Inferior parietal cortex (tissue), 1 donor: ENCODE measurements around the gene RNASE4.

Experiments used
- DNase-seq: peaks from one replicate; pipeline ENCODE4 v3.0.0-alpha.2; 2016; ENCODE audit errors: extremely low spot score

RNASE4 gene

GRCh38 chr14:20675669-20676068 lies 8.7 kb upstream of the RNASE4 start:
- no peak for DNase-seq

- no peak for DNase-seq
These were observed 8.3 kb upstream of the RNASE4 start for GRCh38 chr14:20676072-20676471.

DNA sequence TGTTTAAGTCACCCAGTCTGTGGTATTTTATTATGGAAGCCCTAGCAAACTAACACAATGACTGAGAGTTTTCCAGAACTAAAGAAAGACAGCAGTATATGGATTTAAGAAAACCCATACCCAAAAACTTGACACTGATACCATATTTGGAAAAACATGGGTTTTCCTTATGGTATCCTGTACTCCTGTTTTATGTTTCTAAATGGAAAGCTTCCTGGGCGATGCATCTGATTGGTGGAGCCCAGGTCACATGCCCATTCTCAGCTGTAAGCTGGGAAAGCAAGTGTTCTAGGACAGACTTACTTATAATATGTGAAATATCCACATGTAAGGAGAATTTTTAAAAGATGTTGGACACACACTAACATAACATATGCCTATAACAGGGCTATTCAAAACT lies 4.5 kb upstream of the RNASE4 start:
- DNase-seq: peak; percentile 54

- no peak for DNase-seq
These were observed 4.0 kb upstream of the RNASE4 start for GRCh38 chr14:20680363-20680762.

GRCh38 chr14:20680843-20681347 lies 3.5 kb upstream of the RNASE4 start:
- no peak for DNase-seq

- peak; percentile 94 for DNase-seq
These were observed 2.8 kb upstream of the RNASE4 start for GRCh38 chr14:20681348-20682126.

DNA sequence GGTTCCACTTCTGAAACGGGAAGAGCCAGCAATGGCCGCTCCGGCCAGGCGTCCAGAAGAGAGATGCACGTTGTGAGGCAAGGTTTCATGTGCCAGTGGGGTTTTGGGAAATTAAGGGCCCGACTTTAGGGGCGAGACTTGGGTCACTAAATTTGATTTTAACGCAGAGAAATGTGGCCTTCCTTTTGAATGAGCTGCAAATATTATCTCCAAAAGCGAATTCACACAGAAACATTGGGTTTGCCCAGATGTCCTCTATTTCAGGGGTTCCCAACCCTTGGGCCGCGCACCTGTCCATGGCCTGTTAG lies 2.3 kb upstream of the RNASE4 start:
- no peak for DNase-seq

DNA sequence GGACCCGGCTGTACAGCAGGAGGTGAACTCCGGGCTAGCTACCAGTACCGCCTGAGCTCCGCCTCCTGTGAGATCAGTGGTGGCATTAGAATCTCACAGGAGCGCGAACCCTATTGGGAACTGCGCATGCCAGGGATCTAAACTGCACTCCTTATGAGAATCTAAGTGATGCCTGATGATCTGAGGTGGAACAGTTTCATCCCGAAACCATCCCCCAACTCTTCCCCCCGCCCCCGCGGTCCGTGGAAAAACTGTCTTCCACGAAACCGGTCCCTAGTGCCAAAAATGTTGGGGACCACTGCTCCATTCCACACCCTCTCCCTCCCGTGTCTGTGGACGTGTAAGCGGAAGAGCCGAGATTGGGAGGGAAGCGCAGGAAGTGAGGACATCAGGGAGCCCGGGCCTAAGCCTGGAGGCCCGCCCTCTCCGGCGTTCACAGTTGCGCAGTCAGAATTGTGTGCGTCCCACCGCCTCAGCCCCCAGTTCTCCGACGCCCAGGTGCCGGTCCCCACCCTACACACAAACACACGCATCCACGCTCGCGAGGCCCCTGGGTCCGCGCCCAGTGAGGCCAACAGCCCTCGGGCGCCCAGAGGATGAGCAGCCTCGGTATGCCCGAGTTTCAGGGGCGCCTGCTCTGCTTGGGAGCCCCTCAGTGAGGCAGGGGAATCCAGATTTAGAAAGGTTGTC lies 1.8 kb upstream of the RNASE4 start:
- DNase-seq: peak; percentile 95

DNA sequence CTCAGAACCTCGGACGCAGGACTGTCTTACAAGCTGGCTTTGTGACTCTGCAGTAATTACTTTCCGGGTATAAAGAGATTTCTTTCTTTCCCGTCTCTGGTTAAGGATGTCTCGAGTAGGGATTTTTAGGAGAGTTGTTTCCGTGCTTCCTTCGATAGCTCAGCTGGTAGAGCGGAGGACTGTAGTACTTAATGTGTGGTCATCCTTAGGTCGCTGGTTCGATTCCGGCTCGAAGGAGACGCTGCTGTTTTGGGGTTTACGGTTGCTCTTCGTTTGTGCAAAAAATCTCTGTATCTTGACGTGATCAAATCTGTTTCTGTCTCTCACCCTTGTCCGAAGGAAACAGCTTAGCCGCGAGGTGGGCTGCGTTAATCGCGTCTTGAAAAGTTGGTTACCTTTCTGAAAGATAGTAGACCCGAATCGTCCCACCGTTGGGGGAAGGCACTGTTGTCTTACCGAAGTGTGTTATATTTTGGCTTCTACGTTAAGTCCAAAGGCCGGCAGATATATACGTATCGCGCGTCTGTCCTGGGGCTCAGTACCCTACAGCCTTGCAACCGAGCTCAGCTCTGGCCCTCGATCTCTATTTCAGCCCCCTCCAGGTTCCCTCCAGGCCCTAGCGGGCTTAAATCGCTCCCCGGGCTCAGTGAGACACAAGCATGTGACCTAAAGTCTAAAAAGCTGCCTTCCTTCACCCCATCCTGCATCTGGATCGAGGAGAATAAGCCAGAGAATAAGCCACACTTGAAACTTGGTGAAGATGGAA lies 1.1 kb upstream of the RNASE4 start:
- DNase-seq: peak; percentile 95

DNA sequence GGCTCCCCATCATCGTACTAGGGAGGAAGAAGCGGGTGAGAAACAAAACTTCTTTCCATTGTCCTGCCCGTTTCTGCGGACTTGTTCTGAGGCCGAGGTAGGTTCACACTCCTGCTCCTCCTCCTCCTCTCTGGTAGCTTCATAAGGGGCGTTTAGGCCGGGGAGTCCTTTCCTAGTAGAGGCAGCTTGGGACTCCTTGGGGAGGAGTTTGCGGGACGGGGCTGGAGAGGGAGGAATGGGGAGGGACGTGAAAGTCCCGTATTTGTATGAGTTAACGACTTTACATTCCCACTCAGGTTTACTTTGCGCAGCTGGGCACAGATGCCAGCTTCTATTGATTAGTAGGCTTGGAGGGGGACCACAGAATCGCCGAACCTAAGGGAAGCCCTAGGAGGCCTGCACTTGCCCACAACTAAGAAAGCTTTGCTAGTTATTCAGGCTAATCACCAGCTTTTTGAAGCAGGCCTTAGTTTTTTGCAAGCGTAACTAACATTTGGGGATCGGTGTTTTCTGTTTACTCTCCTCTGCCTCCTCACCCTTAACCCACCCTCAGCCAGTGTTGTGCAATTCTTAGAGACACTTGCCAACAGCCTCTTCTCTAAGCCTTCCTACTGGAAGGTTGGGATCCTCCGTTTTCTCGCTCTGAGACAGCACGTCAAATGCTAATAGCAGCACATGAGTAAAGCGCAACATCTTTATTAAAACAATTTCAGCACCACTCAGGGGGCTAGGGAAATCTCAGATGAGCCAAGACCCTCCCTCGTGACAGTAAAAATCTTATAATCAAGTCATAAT lies 499 bp downstream of the RNASE4 start:
- peak; percentile 21 for DNase-seq

GRCh38 chr14:20686386-20687143 lies 2.2 kb downstream of the RNASE4 start:
- no peak for DNase-seq

DNA sequence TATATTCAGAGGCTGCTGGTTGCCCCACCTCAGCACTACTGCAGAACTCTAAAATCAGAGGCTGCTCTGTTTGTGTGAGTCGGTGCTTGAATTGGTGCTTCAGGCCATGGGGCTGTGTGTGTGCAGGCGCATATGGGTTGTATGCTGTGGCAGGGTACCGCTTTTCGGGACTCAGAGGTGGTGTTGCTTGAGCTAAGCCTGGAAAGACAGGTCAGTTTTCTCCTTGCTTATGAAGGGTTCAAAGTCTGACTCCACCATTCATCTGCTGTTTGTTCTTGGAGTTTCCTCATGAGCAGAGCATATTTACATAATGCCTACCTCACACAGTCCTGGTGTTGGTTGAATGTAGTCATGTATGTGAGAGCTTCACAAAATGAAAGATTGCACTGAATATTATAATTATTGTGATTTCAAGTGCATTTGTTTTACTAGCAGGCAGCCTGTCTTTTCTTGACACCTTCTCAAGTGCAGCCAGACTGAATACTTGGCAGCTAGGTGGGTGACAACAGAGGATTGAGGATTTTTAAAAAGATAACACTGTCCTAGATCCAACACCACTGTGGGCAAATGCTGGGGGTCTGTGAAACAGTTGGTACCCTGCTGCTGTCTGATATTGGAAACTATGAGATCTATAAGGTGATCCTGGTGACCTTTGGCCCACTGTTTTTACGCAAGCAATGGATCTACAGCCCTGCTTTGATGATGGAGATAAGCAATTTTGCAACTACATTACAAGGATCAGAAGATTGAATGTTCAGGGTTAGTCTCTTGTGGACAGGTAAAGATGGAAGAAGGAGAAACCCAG lies 3.2 kb downstream of the RNASE4 start:
- no peak for DNase-seq

- no peak for DNase-seq
These were observed 3.9 kb downstream of the RNASE4 start, which contains the start of gene ANG for GRCh38 chr14:20688167-20688839. Gene ANG (plus strand): TSS chr14:20688764. CDS start chr14:20693565, 4,801 bp downstream.

DNA sequence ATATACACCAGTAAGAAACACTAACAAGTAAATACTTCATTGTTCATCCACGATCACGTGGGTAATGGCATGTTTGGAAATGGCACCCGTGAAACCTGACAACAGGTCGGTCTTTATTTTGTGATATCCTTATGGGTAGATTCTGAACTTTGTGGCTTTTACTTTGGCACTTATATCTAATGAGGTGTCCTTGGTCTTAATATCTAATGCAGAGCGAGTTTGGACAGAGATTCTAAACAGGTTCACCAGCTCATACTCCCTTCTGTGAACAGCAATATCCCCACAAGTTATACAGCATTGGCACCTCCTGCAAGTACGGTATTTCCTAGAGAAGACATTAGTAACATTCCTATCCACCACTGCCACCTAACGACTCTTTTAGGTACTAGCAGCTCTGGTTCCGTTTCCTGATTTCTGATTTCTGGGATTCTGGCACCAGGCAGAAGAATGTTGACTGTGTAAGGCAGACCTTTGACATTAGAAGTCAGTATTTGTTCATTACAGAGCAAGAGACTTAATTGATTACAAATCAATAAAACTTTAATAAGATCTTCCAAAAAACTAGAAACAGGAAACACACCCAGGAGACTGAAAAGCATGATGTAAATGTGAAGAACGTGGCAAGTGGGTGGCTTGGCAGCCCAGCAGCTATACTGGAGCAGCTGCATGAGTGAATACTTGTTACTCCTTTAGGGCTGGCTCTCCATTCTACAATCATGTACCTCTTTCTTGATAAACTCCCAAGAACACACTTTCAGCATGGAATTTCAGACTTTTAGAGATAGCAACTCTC lies 6.7 kb downstream of the RNASE4 start:
- DNase-seq: peak; percentile 92

DNA sequence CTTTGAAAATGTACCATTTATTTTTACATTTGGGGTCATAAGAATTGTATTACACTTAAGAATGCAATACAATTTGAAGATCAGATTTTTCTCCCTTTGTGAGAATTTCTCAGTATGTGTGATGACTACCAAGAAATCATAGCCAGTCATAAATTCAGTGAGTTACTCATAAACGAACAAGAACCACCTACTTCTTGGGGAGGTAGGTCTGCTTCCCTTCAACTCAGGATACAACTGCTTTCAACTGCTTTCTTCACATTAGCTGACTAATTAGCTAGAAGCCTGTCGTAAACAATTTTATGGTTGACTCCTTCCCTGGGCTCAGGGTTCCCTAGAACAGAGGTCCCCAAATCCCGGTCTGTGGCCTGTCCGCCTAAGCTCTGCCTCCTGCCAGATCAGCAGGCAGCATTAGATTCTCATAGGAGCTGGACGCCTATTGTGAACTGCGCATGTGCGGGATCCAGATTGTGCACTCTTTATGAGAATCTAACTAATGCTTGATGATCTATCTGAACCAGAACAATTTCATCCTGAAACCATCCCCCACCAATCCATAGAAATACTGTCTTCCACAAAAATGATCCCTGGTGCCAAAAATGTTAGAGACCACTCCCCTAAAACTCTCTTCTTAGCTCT lies 7.9 kb downstream of the RNASE4 start:
- DNase-seq: no peak

- no peak for DNase-seq
These were observed 12.4 kb downstream of the RNASE4 start for GRCh38 chr14:20696764-20697163.

GRCh38 chr14:20697273-20698017 lies 13.1 kb downstream of the RNASE4 start:
- peak; percentile 92 for DNase-seq

GRCh38 chr14:20698018-20698329 lies 13.6 kb downstream of the RNASE4 start:
- DNase-seq: no peak
